Mesothelial cell of epicardium (in vitro differentiated cells): Measurements from ENCODE around the gene TAF1C. TPM values are rescaled to one million over a fixed set of nuclear protein-coding genes. Genes with fewer than 3 reads are reported as not detected.
A peak's percentile ranks its signal among the peaks of the same experiment; 100 is the strongest.

Source experiments
- DNase-seq, 2 experiments: peaks; one replicate each; pipeline ENCODE4 v3.0.0; 2021; ENCODE audit warnings: low spot score in 2 of 2; ENCODE audit not compliant: unreplicated experiment in 2 of 2
- H3K27ac Mint-ChIP-seq: 2 replicates; pipeline ENCODE4 v1.8.0; 2021; ENCODE audit warnings: mixed read lengths
- H3K27me3 Mint-ChIP-seq: 2 replicates; pipeline ENCODE4 v1.8.0; 2021; ENCODE audit warnings: low read depth, mixed read lengths
- H3K36me3 Mint-ChIP-seq: 2 replicates; pipeline ENCODE4 v1.8.0; 2021; ENCODE audit warnings: mixed read lengths
- H3K4me1 Mint-ChIP-seq: 2 replicates; pipeline ENCODE4 v1.8.0; 2021; ENCODE audit warnings: mixed read lengths
- H3K4me3 Mint-ChIP-seq: 2 replicates; pipeline ENCODE4 v1.8.0; 2021; ENCODE audit warnings: mild to moderate bottlenecking, moderate library complexity, mixed read lengths
- H3K9me3 Mint-ChIP-seq: 2 replicates; pipeline ENCODE4 v1.8.0; 2021; ENCODE audit warnings: mixed read lengths
- CTCF ChIP-seq: fragments of 200-600 bp; sonication (generic); IDR thresholded peaks from one replicate; pipeline ENCODE4 v1.5.0; 2021; ENCODE audit warnings: antibody characterized with exemption; ENCODE audit not compliant: unreplicated experiment
- total RNA-seq: library from RNA; stranded (reverse); gene quantifications from 3 replicates; pipeline ENCODE4 v1.2.1, GENCODE V29; 2021

The TAF1C gene
- total RNA-seq, 1 donor from 2014 or later = 88.6 TPM

- peaks cover 17% of the 10 kb centered on the region for H3K4me1 Mint-ChIP-seq
- H3K4me3 Mint-ChIP-seq = no peak overlapping the region
- no peak for TF ChIP-seq CTCF
- no peak for DNase-seq
- no peaks in the 10 kb centered on the region for H3K27me3 Mint-ChIP-seq
- H3K36me3 Mint-ChIP-seq = no peaks in the 10 kb centered on the region
- no peak overlapping the region for H3K27ac Mint-ChIP-seq
- no peaks in the 10 kb centered on the region for H3K9me3 Mint-ChIP-seq
Observed at GRCh38 chr16:84195201-84196093, 8.6 kb upstream of the TAF1C start.

DNA sequence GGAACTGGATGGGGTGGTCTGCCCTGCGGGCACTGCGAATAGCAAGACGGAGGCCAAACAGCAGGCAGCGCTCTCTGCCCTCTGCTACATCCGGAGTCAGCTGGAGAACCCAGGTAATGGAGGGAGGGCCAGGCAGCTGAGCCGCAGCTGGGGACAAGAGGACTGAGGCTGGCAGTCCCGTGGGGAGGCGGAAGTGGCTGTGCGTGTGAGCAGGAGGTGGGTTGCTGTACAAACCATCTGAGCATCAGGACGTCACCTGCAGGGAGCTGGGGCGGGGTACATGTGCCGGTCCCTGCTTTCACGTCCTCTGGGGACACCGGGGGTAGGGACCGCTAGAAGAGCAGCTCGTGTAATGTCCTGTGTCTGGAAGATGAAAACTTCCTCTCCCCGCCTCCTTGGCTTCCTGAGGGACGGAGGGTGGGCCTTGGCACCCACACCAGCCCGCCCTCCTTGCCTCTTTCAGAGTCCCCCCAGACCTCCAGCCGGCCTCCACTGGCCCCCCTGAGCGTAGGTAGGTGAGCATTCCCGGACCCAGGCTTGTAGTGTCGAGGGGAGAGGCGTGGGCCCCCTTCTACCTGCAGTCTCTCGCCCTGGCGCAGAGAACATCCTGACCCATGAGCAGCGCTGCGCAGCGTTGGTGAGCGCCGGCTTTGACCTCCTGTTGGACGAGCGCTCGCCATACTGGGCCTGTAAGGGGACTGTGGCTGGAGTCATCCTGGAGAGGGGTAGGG is 7.8 kb upstream of the TAF1C start:
- no peak for DNase-seq
- Mint-ChIP-seq H3K36me3 (no peaks in the 10 kb centered on the region), H3K4me1 (peaks cover 17% of the 10 kb centered on the region), H3K27ac (no peak overlapping the region), H3K4me3 (peak overlapping the region; percentile 16), H3K27me3 (no peaks in the 10 kb centered on the region), H3K9me3 (no peaks in the 10 kb centered on the region)
- no peak for TF ChIP-seq CTCF

DNA sequence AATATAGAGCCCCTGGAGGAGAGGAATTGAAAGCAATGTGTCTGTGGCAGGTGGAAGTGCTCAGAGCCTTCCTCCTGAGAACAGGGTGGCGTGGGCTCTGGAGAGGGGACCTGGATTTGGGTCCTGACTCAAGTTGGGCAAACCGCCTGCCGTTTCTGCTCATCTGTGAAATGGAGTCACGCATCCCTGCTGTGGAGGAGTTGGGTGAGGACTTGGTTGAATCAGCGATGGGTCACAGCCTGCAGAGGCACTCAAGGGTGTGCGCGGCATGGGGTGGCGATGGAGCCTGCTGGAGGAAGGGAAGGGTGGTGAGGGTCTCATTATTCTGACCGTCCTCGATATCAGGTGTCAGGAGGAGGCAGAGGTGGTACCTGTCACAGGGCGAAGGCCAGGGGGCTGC is 7.2 kb upstream of the TAF1C start:
- no peak for TF ChIP-seq CTCF
- Mint-ChIP-seq H3K27me3 (no peaks in the 10 kb centered on the region), H3K9me3 (no peaks in the 10 kb centered on the region), H3K4me3 (no peak overlapping the region), H3K4me1 (peaks cover 15% of the 10 kb centered on the region), H3K27ac (no peak overlapping the region), H3K36me3 (no peaks in the 10 kb centered on the region)
- no peak for DNase-seq

GRCh38 chr16:84193480-84193879 is 6.6 kb upstream of the TAF1C start:
- Mint-ChIP-seq H3K4me1 (peaks cover 12% of the 10 kb centered on the region), H3K36me3 (no peaks in the 10 kb centered on the region), H3K27me3 (no peaks in the 10 kb centered on the region), H3K4me3 (no peak overlapping the region), H3K9me3 (no peaks in the 10 kb centered on the region), H3K27ac (no peak overlapping the region)
- no peak for DNase-seq
- TF ChIP-seq CTCF = no peak

DNA sequence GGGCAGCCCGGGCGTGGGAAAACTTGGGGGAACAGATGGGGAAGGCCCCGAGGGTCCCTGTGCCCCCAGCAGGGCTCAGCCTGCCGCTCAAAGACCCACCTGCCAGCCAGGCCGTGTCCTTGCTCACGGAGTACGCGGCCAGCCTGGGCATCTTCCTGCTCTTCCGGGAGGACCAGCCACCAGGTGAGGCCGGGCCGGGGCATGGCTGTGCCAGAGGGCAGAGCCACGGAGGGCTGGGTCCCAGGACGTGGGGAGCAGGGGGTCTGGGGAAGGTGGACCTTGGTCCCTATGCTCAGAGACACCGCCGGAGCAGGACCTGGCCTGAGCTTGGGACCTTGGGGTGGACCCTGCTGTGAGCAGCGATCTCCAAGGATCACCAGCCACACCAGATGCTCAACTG is 4.6 kb upstream of the TAF1C start:
- Mint-ChIP-seq H3K4me1 (peaks cover 3% of the 10 kb centered on the region), H3K27me3 (no peaks in the 10 kb centered on the region), H3K27ac (no peak overlapping the region), H3K36me3 (no peaks in the 10 kb centered on the region), H3K9me3 (no peaks in the 10 kb centered on the region), H3K4me3 (no peak overlapping the region)
- TF ChIP-seq CTCF = no peak
- DNase-seq = no peak
